Neural cell (in vitro differentiated cells): Measurements from ENCODE around the gene MPDZ.

Source experiments
- EP300 ChIP-seq: fragments of 450-650 bp; conservative IDR thresholded peaks from 2 replicates; pipeline ENCODE4 v1.6.1; 2014; ENCODE audit warnings: antibody characterized with exemption, mild to moderate bottlenecking, moderate library complexity; ENCODE audit not compliant: poor library complexity, severe bottlenecking
- EZH2 ChIP-seq: fragments of 200-600, 300-800 bp; shearing (Covaris generic), sonication (generic); IDR thresholded peaks from 2 replicates; pipeline ENCODE4 v1.6.1; 2014; ENCODE audit warnings: antibody characterized with exemption, low read length, borderline replicate concordance, mild to moderate bottlenecking; ENCODE audit not compliant: insufficient read depth, poor library complexity, severe bottlenecking
- POLR2AphosphoS5 ChIP-seq: IDR thresholded peaks from 2 replicates; pipeline ENCODE4 v1.6.1; 2012
- RAD21 ChIP-seq: fragments of 450-650 bp; conservative IDR thresholded peaks from 2 replicates; pipeline ENCODE4 v1.6.1; 2014; ENCODE audit warnings: antibody characterized with exemption, mild to moderate bottlenecking, moderate library complexity
- TAF1 ChIP-seq: IDR thresholded peaks from 2 replicates; pipeline ENCODE4 v1.6.1; 2012; ENCODE audit warnings: low read depth
- TF ChIP-seq, protein P1 (sequence below): IDR thresholded peaks from 2 replicates; pipeline ENCODE4 v1.6.1; 2012; ENCODE audit warnings: borderline replicate concordance
- TF ChIP-seq, protein P2 (sequence below): fragments of 450-650 bp; IDR thresholded peaks from 2 replicates; pipeline ENCODE4 v1.5.1; 2014; ENCODE audit warnings: antibody characterized with exemption, mild to moderate bottlenecking, moderate library complexity; ENCODE audit not compliant: poor library complexity, severe bottlenecking

DNA sequence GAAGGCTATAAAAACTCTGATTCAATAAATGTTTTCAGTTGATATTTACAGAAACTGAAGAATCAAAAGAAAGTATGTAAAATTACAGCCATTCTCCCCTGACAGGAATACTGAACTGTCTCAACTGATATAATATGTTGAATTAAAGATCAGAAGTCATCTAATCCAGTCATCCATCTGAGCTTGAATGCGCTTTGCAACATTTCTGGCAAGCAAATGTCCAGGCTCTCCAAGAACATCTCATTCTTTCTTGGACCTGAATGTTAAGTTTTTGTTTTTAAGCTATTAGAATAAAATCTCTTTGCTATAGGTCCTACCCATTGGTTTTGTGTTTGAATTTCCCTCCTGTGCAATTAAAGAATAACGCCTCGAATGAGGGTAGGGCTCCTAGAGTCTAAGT, 120.5 kb downstream of the MPDZ start:
- TF ChIP-seq TAF1 (no peak), RAD21 (no peak), POLR2AphosphoS5 (no peak), EZH2 (no peak), EP300 (no peak)
- TF ChIP-seq, protein P1, sequence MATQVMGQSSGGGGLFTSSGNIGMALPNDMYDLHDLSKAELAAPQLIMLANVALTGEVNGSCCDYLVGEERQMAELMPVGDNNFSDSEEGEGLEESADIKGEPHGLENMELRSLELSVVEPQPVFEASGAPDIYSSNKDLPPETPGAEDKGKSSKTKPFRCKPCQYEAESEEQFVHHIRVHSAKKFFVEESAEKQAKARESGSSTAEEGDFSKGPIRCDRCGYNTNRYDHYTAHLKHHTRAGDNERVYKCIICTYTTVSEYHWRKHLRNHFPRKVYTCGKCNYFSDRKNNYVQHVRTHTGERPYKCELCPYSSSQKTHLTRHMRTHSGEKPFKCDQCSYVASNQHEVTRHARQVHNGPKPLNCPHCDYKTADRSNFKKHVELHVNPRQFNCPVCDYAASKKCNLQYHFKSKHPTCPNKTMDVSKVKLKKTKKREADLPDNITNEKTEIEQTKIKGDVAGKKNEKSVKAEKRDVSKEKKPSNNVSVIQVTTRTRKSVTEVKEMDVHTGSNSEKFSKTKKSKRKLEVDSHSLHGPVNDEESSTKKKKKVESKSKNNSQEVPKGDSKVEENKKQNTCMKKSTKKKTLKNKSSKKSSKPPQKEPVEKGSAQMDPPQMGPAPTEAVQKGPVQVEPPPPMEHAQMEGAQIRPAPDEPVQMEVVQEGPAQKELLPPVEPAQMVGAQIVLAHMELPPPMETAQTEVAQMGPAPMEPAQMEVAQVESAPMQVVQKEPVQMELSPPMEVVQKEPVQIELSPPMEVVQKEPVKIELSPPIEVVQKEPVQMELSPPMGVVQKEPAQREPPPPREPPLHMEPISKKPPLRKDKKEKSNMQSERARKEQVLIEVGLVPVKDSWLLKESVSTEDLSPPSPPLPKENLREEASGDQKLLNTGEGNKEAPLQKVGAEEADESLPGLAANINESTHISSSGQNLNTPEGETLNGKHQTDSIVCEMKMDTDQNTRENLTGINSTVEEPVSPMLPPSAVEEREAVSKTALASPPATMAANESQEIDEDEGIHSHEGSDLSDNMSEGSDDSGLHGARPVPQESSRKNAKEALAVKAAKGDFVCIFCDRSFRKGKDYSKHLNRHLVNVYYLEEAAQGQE: no peak
- TF ChIP-seq, protein P2, sequence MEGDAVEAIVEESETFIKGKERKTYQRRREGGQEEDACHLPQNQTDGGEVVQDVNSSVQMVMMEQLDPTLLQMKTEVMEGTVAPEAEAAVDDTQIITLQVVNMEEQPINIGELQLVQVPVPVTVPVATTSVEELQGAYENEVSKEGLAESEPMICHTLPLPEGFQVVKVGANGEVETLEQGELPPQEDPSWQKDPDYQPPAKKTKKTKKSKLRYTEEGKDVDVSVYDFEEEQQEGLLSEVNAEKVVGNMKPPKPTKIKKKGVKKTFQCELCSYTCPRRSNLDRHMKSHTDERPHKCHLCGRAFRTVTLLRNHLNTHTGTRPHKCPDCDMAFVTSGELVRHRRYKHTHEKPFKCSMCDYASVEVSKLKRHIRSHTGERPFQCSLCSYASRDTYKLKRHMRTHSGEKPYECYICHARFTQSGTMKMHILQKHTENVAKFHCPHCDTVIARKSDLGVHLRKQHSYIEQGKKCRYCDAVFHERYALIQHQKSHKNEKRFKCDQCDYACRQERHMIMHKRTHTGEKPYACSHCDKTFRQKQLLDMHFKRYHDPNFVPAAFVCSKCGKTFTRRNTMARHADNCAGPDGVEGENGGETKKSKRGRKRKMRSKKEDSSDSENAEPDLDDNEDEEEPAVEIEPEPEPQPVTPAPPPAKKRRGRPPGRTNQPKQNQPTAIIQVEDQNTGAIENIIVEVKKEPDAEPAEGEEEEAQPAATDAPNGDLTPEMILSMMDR: no peak
